DND-41 (cell line): ENCODE data around the gene FKBP3.

Source experiments
- CTCF ChIP-seq: IDR thresholded peaks from 2 replicates; pipeline ENCODE4 v1.5.1; 2012; ENCODE audit warnings: borderline replicate concordance, low read length, moderate library complexity, mild to moderate bottlenecking; ENCODE audit not compliant: poor library complexity, severe bottlenecking; ENCODE audit errors: extremely low read depth
- EZH2 ChIP-seq: IDR thresholded peaks from 3 replicates; pipeline ENCODE4 v1.6.1; 2012; ENCODE audit warnings: borderline replicate concordance, low read depth, mild to moderate bottlenecking, moderate library complexity, low read length, inconsistent platforms; ENCODE audit not compliant: severe bottlenecking

- TF ChIP-seq CTCF = no peak
- TF ChIP-seq EZH2 = no peak
These were observed 65.9 kb downstream of the FKBP3 start for GRCh38 chr14:45068396-45068795.
